ENCODE results near the gene AGBL1. TPM values are rescaled to one million over a fixed set of nuclear protein-coding genes. Genes with fewer than 3 reads are reported as not detected.
A peak's percentile ranks its signal among the peaks of the same experiment; 100 is the strongest.

AGBL1 gene
- polyA plus RNA-seq, 1 donor from 2014 or later = not detected

DNA sequence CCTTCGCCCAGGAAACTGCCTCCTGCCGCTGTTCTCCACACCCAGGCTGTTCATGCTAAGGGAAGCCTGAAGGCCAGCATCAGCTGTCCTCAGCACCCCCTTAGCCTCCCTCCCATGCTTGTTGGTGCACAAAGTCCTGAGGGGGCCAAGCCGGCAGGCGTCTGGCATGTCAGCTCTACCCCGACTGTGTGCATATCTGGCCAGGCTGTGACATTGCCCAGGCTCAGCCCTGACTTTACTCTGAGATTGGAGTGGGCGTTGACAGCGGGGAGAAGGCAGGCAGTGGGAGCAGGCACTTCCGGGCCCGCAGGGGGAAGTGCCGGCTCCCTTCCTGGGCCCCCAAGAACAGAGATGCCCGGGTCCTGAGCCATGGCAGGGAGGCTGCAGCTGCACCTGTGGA lies 492.2 kb downstream of the AGBL1 start:
- Mint-ChIP-seq H3K4me1 (no peaks in the 10 kb centered on the region), H3K9me3 (peaks cover 0 to 8% (median 8%) of the 10 kb centered on the region in 3 donors), H3K27me3 (peaks cover 2% of the 10 kb centered on the region), H3K4me3 (no peak overlapping the region), H3K27ac (no peak overlapping the region), H3K36me3 (no peaks in the 10 kb centered on the region)

GRCh38 chr15:86572368-86572841 lies 492.7 kb downstream of the AGBL1 start:
- Mint-ChIP-seq H3K27me3 (peaks cover 2% of the 10 kb centered on the region), H3K27ac (no peak overlapping the region), H3K4me1 (no peaks in the 10 kb centered on the region), H3K9me3 (peaks cover 0 to 12% (median 6%) of the 10 kb centered on the region in 3 donors), H3K4me3 (no peak overlapping the region), H3K36me3 (no peaks in the 10 kb centered on the region)

DNA sequence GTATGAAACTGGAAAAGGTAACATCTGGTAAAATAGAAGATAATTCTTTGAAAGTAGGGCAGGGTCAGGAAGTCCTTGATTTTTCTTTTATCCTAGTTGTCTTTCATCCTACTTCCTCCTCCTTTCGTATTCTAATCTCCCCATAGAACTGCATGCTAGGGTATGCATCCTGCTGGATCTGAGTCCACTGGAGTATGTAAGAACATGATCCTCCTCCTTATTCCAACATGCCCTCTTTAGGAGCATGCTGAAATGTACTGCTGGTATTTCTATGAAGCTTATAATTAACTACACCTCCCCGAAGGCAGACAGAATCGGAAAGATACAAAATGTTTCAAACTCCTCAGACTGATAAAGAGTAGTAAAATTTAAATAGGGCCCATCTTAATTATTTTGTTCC lies 493.8 kb downstream of the AGBL1 start:
- Mint-ChIP-seq H3K27ac (no peak overlapping the region), H3K9me3 (peaks cover 0 to 12% (median 4%) of the 10 kb centered on the region in 3 donors), H3K36me3 (no peaks in the 10 kb centered on the region), H3K4me1 (no peaks in the 10 kb centered on the region), H3K27me3 (peaks cover 2% of the 10 kb centered on the region), H3K4me3 (no peak overlapping the region)

GRCh38 chr15:86588413-86588812 lies 508.7 kb downstream of the AGBL1 start:
- Mint-ChIP-seq H3K4me3 (no peak overlapping the region), H3K27ac (no peak overlapping the region), H3K9me3 (peaks cover 0 to 7% (median 1%) of the 10 kb centered on the region in 3 donors), H3K4me1 (no peaks in the 10 kb centered on the region), H3K36me3 (no peaks in the 10 kb centered on the region), H3K27me3 (no peaks in the 10 kb centered on the region)

- no peak overlapping the region for H3K27ac Mint-ChIP-seq
- no peaks in the 10 kb centered on the region for H3K36me3 Mint-ChIP-seq
- H3K27me3 Mint-ChIP-seq = no peaks in the 10 kb centered on the region
- no peaks in the 10 kb centered on the region for H3K4me1 Mint-ChIP-seq
- H3K4me3 Mint-ChIP-seq = no peak overlapping the region
- H3K9me3 Mint-ChIP-seq = peaks cover 0 to 7% (median 3%) of the 10 kb centered on the region in 3 donors
These were observed 510.8 kb downstream of the AGBL1 start for GRCh38 chr15:86590461-86590860.

- Mint-ChIP-seq H3K4me1 (no peaks in the 10 kb centered on the region), H3K36me3 (no peaks in the 10 kb centered on the region), H3K27ac (peak overlapping the region in 1 of 3 donors; percentile 47), H3K4me3 (no peak overlapping the region), H3K9me3 (peaks cover 0 to 7% (median 3%) of the 10 kb centered on the region in 3 donors), H3K27me3 (no peaks in the 10 kb centered on the region)
These were observed 511.5 kb downstream of the AGBL1 start for GRCh38 chr15:86591158-86591557.

DNA sequence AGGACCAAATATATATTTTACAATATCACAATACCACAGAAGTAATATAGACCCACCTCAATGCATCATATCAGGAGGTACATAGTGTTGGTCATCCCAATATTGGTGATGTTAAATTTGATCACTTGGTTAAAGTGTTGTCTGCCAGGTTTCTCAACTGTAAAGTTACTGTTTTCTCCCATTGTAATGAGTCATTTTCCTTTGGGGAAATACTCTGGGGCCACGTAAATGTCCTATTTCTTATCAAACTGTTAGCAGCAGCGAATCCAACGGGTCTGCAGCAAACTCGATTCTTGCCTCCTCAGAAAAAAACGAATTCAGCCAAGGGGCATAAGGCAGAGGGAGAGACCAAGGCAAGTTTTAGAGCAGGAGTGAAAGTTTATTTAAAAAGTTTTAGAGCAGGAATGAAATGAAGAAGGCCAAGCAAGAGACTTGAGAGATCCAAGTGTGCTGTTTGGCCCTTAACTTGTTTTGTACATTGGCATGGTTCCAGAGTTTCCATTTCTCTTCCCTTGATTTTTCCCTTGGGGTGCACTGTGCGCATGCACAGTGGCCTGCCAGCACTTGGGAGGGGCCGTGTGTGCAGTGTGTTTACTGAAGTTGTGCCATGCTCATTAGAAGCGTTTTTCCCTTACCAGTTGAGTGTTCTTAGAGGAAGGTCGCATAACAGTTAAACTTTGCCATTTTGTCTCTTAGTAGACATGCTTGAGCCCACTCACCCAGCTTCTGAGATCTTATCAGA lies 512.5 kb downstream of the AGBL1 start:
- H3K4me1 Mint-ChIP-seq = no peaks in the 10 kb centered on the region
- peaks cover 0 to 7% (median 3%) of the 10 kb centered on the region in 3 donors for H3K9me3 Mint-ChIP-seq
- H3K36me3 Mint-ChIP-seq = no peaks in the 10 kb centered on the region
- no peaks in the 10 kb centered on the region for H3K27me3 Mint-ChIP-seq
- H3K27ac Mint-ChIP-seq = no peak overlapping the region
- H3K4me3 Mint-ChIP-seq = peak overlapping the region in 1 of 4 donors; percentile 44

DNA sequence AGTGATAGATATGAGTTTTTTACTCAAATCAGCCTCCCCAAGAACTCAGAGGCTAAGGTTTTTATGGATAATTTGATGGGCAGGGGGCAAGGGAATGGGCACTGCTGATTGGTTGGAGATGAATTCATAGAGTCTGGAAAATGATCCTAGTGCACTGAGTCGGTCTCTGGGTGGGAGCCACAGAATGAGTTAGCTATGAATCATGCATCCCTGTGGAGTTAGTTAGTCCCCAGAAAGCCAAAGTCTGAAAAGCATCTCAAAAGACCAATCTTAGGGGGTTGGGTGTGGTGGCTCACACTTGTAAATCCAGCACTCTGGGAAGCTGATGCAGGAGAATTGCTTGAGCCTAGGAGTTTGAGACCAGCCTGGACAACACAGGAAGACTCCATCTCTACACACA lies 516.1 kb downstream of the AGBL1 start:
- H3K27ac Mint-ChIP-seq = no peak overlapping the region
- H3K9me3 Mint-ChIP-seq = peaks cover 0 to 7% (median 2%) of the 10 kb centered on the region in 3 donors
- H3K36me3 Mint-ChIP-seq = no peaks in the 10 kb centered on the region
- H3K27me3 Mint-ChIP-seq = no peaks in the 10 kb centered on the region
- no peak overlapping the region for H3K4me3 Mint-ChIP-seq
- no peaks in the 10 kb centered on the region for H3K4me1 Mint-ChIP-seq

GRCh38 chr15:86603466-86603865 lies 523.8 kb downstream of the AGBL1 start:
- Mint-ChIP-seq H3K4me3 (no peak overlapping the region), H3K27me3 (no peaks in the 10 kb centered on the region), H3K36me3 (no peaks in the 10 kb centered on the region), H3K9me3 (peaks cover 3 to 7% (median 3%) of the 10 kb centered on the region in 3 donors), H3K4me1 (no peaks in the 10 kb centered on the region), H3K27ac (no peak overlapping the region)

- no peaks in the 10 kb centered on the region for H3K27me3 Mint-ChIP-seq
These were observed 529.0 kb downstream of the AGBL1 start for GRCh38 chr15:86608461-86609205.

GRCh38 chr15:86609275-86609674 lies 529.6 kb downstream of the AGBL1 start:
- Mint-ChIP-seq H3K27me3 (no peaks in the 10 kb centered on the region), H3K9me3 (peaks cover 0 to 1% (median 1%) of the 10 kb centered on the region in 3 donors), H3K4me3 (no peak overlapping the region), H3K27ac (no peak overlapping the region), H3K4me1 (peaks cover 0 to 3% (median 0%) of the 10 kb centered on the region in 3 donors), H3K36me3 (no peaks in the 10 kb centered on the region)

More at GRCh38 chr15:86608461-86609205, 529.0 kb downstream of the AGBL1 start:
- Mint-ChIP-seq H3K27ac (no peak overlapping the region), H3K4me1 (peaks cover 0 to 3% (median 0%) of the 10 kb centered on the region in 3 donors), H3K36me3 (no peaks in the 10 kb centered on the region), H3K4me3 (no peak overlapping the region), H3K9me3 (peaks cover 1 to 4% (median 3%) of the 10 kb centered on the region in 3 donors)

GRCh38 chr15:86610038-86610437 lies 530.4 kb downstream of the AGBL1 start:
- Mint-ChIP-seq H3K27me3 (no peaks in the 10 kb centered on the region), H3K4me3 (no peak overlapping the region), H3K36me3 (no peaks in the 10 kb centered on the region), H3K4me1 (peaks cover 0 to 3% (median 0%) of the 10 kb centered on the region in 3 donors), H3K27ac (no peak overlapping the region), H3K9me3 (peaks cover 0 to 1% (median 0%) of the 10 kb centered on the region in 3 donors)

DNA sequence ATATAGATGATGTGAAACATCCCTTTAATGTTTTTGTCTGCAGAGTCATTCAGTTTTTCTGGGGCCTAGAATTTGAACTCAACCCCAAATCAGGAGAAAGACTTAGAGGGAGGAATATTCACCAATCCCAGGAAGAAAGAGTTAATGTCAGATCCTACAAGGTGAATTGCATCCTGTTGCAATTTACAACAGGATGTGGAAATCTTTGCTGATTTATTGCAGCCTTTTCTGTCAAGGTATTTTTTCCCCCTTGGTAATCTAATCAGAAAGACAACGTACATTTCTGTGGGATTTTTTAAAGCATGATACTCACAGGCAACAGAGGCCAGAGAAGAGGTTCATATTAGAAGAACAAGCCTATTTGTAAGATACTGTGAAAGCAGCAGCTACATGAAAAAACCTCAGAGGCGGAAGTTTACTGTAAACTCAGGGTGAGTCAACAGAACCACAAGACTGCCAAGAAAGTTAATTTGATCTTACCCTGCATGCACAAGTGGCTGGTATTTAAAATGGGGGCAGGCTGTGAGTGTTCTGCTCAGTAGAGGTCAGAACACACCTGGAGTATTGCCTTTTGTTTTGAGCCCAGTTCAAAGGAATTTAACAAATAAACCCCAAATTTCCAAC lies 531.9 kb downstream of the AGBL1 start:
- peaks cover 0 to 4% (median 2%) of the 10 kb centered on the region in 3 donors for H3K4me1 Mint-ChIP-seq
- H3K27me3 Mint-ChIP-seq = no peaks in the 10 kb centered on the region
- no peaks in the 10 kb centered on the region for H3K36me3 Mint-ChIP-seq
- peaks cover 0 to 3% (median 2%) of the 10 kb centered on the region in 3 donors for H3K9me3 Mint-ChIP-seq
- no peak overlapping the region for H3K4me3 Mint-ChIP-seq
- H3K27ac Mint-ChIP-seq = peak overlapping the region in 1 of 3 donors; percentile 2

DNA sequence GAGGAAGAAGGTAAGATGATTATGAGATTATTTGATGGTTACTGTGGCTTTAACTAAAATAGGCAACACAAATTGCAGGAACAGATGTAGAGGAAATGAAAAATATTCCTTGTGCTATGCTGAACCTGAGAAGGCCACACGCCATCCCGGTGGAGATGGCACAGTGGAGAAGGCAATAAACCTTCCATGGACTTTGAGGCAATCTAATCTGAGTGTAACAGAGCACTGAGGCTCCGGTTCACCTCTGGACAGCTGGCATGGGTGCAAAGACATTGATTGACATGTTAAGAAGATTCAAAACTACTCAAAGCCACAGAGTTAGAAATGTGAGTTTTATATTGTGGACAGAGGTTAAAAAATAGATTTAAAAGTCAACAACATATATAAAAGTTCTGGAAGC lies 535.7 kb downstream of the AGBL1 start:
- H3K27me3 Mint-ChIP-seq = no peaks in the 10 kb centered on the region
- H3K4me1 Mint-ChIP-seq = peaks cover 0 to 4% (median 2%) of the 10 kb centered on the region in 3 donors
- no peak overlapping the region for H3K4me3 Mint-ChIP-seq
- peaks cover 0 to 3% (median 2%) of the 10 kb centered on the region in 3 donors for H3K9me3 Mint-ChIP-seq
- H3K27ac Mint-ChIP-seq = no peak overlapping the region
- H3K36me3 Mint-ChIP-seq = no peaks in the 10 kb centered on the region

DNA sequence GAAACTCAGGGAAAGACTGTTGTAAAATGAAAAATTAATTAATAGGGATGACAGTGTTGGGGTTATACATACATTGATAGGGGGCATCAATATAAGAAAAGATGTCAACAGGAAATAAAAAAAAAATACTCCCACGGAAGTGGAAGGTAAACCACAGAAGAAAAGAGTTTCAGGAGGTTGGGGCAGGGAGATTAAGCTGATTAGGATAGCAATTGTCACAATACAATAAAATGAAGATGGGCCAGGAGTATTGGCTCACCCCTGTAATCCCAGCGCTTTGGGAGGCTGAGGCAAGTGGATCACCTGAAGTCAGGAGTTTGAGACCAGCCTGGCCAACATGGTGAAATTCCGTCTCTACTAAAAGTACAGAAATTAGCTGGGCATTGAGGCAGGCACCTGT lies 536.1 kb downstream of the AGBL1 start:
- no peaks in the 10 kb centered on the region for H3K27me3 Mint-ChIP-seq
- H3K4me3 Mint-ChIP-seq = no peak overlapping the region
- H3K27ac Mint-ChIP-seq = peak overlapping the region in 1 of 3 donors; percentile 40
- peaks cover 0 to 3% (median 2%) of the 10 kb centered on the region in 3 donors for H3K9me3 Mint-ChIP-seq
- H3K36me3 Mint-ChIP-seq = no peaks in the 10 kb centered on the region
- H3K4me1 Mint-ChIP-seq = peaks cover 0 to 3% (median 2%) of the 10 kb centered on the region in 3 donors

All from IgD-negative memory B cell (primary cell).